ENCODE measurements around the gene PISD.

DNA sequence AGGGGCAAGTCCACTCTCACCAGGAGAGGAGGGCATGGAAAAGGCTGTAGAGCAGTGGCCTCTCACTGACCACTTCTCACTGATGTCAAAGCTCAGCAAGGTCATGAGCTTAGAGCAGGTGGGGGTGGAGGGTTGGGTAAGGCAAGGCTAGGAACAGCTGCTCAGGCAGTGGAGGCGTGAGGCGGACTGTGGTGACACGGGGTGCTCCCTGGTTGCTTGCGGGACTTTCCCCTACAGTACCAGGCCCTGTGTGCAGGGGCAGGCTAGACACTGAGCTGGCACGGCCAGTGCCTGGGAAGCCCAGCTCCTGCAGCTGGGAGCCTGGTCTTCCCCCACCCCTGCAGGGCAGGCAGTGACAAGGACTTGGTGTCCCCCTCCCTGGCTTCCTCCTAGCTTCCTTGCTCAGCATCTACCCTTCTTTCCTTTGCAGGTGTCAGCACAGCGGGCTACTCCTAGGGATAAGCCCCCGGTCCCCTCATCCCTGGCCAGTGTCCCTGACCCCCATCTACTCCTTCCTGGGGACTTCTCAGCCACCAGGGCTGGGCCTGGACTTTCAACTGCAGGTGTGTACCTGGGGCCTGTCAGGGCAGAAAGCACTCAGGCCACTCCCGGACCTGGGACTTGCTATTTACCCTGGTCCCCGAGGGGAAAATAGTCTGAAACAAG, 45.6 kb downstream of the PISD start:
- TF ChIP-seq CTCF (IDR thresholded peaks at IDR 0.05) = no peak
- no peak for TF ChIP-seq POLR2AphosphoS5 (IDR thresholded peaks at IDR 0.05)
- no peak for TF ChIP-seq EP300 (IDR thresholded peaks at IDR 0.05)

All from stomach (tissue), 4 donors.